ENCODE data around the gene FCGR3A.

GRCh38 chr1:161492827-161493226, 56.8 kb downstream of the FCGR3A start:
- TF ChIP-seq CTCF (conservative IDR thresholded peaks at IDR 0.05; ENCODE audit: low read depth, low read length), result no peak
- no peak for TF ChIP-seq ELK1 (IDR thresholded peaks at IDR 0.05; ENCODE audit: borderline replicate concordance, low read depth, low read length)
- no peak for TF ChIP-seq SMC3 (IDR thresholded peaks at IDR 0.05; ENCODE audit: low read depth, low read length)
- no peak for TF ChIP-seq BHLHE40 (IDR thresholded peaks at IDR 0.05; ENCODE audit: low read depth, low read length)
- TF ChIP-seq RAD21 (IDR thresholded peaks at IDR 0.05; ENCODE audit: low read length), result no peak
- no peak for TF ChIP-seq POLR2A (IDR thresholded peaks at IDR 0.05; ENCODE audit: low read depth, low read length)
- TF ChIP-seq USF2 (IDR thresholded peaks at IDR 0.05; ENCODE audit: low read depth, low read length), result no peak
- TF ChIP-seq MXI1 (IDR thresholded peaks at IDR 0.05; ENCODE audit: borderline replicate concordance, low read depth, low read length), result no peak
- no peak for TF ChIP-seq CEBPB (IDR thresholded peaks at IDR 0.05; ENCODE audit: low read depth, low read length)
- TF ChIP-seq FOS (IDR thresholded peaks at IDR 0.05; ENCODE audit: low read depth, low read length), result no peak
- TF ChIP-seq CHD1 (IDR thresholded peaks at IDR 0.05; ENCODE audit: low read depth, low read length), result no peak

Data from IMR-90 (cell line).